ENCODE data around the gene STEAP1.

STEAP1 gene

DNA sequence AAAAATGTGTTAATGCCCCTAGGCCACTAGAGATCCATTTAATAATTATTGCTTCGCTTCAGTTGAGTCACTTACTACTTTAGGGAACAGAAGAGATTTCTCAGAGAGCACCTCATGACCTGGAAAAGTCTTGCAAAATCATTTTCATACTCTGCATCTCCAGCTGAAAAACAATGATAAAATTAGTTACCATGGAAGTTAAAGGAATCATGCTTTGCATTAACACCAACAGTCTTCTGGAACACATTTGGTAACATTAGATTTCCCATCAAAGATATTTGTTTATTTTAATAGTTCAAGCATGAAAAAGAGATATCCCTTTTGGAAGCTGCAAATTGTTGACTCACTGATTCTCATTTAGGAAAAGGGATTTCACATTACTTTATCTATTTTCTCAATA is 55.5 kb downstream of the STEAP1 start:
- TF ChIP-seq, protein P1, sequence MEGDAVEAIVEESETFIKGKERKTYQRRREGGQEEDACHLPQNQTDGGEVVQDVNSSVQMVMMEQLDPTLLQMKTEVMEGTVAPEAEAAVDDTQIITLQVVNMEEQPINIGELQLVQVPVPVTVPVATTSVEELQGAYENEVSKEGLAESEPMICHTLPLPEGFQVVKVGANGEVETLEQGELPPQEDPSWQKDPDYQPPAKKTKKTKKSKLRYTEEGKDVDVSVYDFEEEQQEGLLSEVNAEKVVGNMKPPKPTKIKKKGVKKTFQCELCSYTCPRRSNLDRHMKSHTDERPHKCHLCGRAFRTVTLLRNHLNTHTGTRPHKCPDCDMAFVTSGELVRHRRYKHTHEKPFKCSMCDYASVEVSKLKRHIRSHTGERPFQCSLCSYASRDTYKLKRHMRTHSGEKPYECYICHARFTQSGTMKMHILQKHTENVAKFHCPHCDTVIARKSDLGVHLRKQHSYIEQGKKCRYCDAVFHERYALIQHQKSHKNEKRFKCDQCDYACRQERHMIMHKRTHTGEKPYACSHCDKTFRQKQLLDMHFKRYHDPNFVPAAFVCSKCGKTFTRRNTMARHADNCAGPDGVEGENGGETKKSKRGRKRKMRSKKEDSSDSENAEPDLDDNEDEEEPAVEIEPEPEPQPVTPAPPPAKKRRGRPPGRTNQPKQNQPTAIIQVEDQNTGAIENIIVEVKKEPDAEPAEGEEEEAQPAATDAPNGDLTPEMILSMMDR (IDR thresholded peaks at IDR 0.05; ENCODE audit: low read depth, low read length) = no peak
- H3K4me3 ChIP-seq (replicated peaks in 1 of 2; ENCODE audit: low read depth in 2 of 2, low read length in 2 of 2) = no peak overlapping the region
- peak in 1 of 2 donors; percentile 55 for DNase-seq (ENCODE audit: low read depth in 2 of 2)

- H3K4me3 ChIP-seq (replicated peaks in 1 of 2; ENCODE audit: low read depth in 2 of 2, low read length in 2 of 2) = no peak overlapping the region
- no peak for DNase-seq (ENCODE audit: low read depth in 2 of 2)
- TF ChIP-seq, protein P1 (IDR thresholded peaks at IDR 0.05; ENCODE audit: low read depth, low read length) = no peak
Measured at GRCh38 chr7:90210475-90210874, 56.2 kb downstream of the STEAP1 start.

DNA sequence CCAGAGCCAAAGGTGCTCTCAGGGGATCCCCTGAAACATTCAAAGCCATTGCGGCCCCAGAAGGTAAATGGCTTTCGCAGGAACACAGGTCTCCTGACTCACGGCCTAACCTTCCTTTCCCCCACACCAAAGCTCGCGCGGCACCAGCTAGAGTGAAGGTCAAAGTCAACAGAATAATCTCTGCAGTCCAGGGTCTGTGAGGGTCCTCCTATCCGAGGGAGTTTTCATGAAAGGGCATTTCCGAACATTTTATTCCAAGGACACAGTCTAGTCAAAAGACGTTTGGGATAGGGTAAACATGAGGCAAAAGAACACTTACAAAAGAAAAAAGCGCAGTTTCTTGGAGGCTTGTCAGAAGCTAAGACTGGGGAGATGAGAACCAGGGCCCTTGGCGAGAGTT is 56.7 kb downstream of the STEAP1 start:
- TF ChIP-seq, protein P1 (IDR thresholded peaks at IDR 0.05; ENCODE audit: low read depth, low read length) = no peak
- no peak for DNase-seq (ENCODE audit: low read depth in 2 of 2)
- peak overlapping the region; percentile 40 to 69 for H3K4me3 ChIP-seq (replicated peaks in 1 of 2; ENCODE audit: low read depth in 2 of 2, low read length in 2 of 2)

DNA sequence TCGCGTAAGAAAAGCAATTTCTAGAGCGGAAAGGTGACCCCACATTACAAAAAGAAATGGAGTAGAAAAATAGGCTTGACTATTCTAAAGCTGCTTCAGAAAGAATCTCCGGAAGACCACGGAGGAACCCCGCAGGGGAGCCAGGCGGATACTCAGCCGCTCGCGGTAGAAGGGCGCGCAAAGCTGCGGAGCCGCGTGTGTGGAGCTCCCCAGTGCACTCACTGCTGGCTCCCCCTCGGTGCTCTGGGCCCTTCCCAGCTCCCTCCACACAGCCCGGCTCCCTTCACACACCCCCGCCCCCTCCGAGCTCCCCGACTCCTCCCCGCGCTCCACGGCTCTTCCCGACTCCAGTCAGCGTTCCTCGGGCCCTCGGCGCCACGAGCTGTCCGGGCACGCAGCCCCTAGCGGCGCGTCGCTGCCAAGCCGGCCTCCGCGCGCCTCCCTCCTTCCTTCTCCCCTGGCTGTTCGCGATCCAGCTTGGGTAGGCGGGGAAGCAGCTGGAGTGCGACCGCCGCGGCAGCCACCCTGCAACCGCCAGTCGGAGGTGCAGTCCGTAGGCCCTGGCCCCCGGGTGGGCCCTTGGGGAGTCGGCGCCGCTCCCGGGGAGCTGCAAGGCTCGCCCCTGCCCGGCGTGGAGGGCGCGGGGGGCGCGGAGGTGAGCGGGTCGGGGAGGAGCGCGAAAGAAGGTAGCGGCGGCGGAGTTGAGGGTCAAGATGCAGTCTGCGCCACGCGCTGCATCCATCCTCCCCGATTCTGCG is 57.3 kb downstream of the STEAP1 start, which contains the start of gene STEAP2:
TSS of gene STEAP2 (plus strand) at position 350 of the 758 bp plus-strand sequence. CDS start 13,343 bp downstream, outside the sequence.
- TF ChIP-seq, protein P1 (IDR thresholded peaks at IDR 0.05; ENCODE audit: low read depth, low read length) = peak; percentile 60
- peak within 1 kb of the TSS; percentile 69 to 71 for H3K4me3 ChIP-seq (replicated peaks in 1 of 2; ENCODE audit: low read depth in 2 of 2, low read length in 2 of 2)
- peak; percentile 92 to 97 for DNase-seq (ENCODE audit: low read depth in 2 of 2)

DNA sequence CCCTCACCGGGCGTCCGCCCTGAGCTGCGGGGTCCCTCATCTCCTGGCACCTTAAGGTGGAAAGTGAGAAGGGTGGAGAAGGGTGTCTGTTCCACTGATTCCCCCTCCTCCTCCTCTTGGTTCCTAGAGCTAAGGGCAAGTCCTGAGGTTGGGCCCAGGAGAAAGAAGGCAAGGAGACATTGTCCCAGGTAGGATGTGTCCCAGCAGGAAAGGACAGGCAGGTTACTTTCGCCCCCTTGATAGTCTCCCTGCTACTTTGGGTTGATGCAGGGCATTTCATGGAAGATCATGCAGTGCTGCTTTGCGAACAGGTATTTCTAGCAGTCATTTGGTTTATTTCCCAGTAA is 57.9 kb downstream of the STEAP1 start:
- DNase-seq (ENCODE audit: low read depth in 2 of 2) = no peak
- TF ChIP-seq, protein P1 (IDR thresholded peaks at IDR 0.05; ENCODE audit: low read depth, low read length) = no peak
- peak overlapping the region; percentile 69 to 71 for H3K4me3 ChIP-seq (replicated peaks in 1 of 2; ENCODE audit: low read depth in 2 of 2, low read length in 2 of 2)

DNA sequence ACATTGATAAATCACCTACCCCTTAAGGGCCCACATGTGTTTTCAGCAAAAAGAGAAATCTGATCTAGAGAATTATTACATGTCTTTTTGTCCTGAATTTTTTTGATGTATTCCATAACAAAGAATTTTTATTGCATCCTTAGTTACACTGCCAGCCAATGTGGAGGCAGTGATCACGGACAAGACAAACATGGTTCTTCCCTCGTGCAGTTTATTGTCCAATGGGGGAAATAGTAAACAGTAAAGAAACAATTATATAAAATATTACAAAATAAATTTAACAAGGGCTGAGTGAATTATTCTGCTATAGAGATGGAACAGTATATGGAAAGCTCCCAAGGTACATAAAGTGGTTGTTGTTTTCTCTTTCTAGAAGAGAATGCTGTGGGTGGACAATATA is 59.3 kb downstream of the STEAP1 start:
- no peak for DNase-seq (ENCODE audit: low read depth in 2 of 2)
- TF ChIP-seq, protein P1 (IDR thresholded peaks at IDR 0.05; ENCODE audit: low read depth, low read length) = no peak
- H3K4me3 ChIP-seq (replicated peaks in 1 of 2; ENCODE audit: low read depth in 2 of 2, low read length in 2 of 2) = no peak overlapping the region
